Measurements from ENCODE around the gene ST6GAL1. TPM values are rescaled to one million over a fixed set of nuclear protein-coding genes. Genes with fewer than 3 reads are reported as not detected.
A peak's percentile ranks its signal among the peaks of the same experiment; 100 is the strongest.

ST6GAL1 gene
- total and polyA plus RNA-seq, 2 of the 13 experiments (the other 11 are each of a cell fraction or from before 2014, with no cell fraction given): 79.9 to 164 TPM

DNA sequence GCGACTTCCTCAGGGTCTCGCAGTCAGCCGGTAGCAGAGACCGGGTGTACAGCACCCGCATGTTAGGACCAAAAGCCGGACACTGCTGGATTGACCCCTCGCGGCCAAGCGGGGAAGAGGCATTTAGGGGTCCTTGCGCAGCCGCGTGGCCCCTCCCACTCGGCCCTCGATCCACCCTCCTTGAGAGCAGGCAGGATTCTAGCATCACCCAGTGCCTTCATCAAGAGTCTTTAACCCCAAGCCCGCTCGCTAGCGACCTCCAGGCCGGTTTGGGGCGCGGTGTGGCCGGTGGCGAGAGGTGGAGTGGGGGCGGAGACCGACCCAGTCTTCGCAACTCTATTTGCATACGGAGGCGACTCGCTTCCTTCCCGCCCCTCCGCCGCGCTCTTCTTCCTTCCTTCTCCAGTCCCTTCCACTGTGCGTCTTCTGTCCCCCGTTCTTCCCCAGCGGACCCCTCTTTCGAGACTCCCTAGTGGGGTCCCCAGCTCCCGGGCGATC, at the start of gene ST6GAL1 (continued):
- TF ChIP-seq, protein P1, sequence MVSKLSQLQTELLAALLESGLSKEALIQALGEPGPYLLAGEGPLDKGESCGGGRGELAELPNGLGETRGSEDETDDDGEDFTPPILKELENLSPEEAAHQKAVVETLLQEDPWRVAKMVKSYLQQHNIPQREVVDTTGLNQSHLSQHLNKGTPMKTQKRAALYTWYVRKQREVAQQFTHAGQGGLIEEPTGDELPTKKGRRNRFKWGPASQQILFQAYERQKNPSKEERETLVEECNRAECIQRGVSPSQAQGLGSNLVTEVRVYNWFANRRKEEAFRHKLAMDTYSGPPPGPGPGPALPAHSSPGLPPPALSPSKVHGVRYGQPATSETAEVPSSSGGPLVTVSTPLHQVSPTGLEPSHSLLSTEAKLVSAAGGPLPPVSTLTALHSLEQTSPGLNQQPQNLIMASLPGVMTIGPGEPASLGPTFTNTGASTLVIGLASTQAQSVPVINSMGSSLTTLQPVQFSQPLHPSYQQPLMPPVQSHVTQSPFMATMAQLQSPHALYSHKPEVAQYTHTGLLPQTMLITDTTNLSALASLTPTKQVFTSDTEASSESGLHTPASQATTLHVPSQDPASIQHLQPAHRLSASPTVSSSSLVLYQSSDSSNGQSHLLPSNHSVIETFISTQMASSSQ (IDR thresholded peaks at IDR 0.05; ENCODE audit: low read depth): no peak
- TF ChIP-seq, protein P1 (CRISPR knock-in tag; IDR thresholded peaks at IDR 0.05; ENCODE audit: borderline replicate concordance): peak; percentile 20; the same call in 1 of the 2 replicates
- no peak for TF ChIP-seq CC2D1A (CRISPR knock-in tag; IDR thresholded peaks at IDR 0.05)
- TF ChIP-seq, protein P2, sequence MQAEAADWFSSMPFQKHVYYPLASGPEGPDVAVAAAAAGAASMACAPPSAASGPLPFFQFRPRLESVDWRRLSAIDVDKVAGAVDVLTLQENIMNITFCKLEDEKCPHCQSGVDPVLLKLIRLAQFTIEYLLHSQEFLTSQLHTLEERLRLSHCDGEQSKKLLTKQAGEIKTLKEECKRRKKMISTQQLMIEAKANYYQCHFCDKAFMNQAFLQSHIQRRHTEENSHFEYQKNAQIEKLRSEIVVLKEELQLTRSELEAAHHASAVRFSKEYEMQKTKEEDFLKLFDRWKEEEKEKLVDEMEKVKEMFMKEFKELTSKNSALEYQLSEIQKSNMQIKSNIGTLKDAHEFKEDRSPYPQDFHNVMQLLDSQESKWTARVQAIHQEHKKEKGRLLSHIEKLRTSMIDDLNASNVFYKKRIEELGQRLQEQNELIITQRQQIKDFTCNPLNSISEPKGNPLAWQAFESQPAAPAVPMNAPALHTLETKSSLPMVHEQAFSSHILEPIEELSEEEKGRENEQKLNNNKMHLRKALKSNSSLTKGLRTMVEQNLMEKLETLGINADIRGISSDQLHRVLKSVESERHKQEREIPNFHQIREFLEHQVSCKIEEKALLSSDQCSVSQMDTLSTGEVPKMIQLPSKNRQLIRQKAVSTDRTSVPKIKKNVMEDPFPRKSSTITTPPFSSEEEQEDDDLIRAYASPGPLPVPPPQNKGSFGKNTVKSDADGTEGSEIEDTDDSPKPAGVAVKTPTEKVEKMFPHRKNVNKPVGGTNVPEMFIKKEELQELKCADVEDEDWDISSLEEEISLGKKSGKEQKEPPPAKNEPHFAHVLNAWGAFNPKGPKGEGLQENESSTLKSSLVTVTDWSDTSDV (CRISPR knock-in tag; IDR thresholded peaks at IDR 0.05): no peak
- no peak for TF ChIP-seq KDM5B (CRISPR knock-in tag; IDR thresholded peaks at IDR 0.05; ENCODE audit: borderline replicate concordance)
- TF ChIP-seq, protein P3, sequence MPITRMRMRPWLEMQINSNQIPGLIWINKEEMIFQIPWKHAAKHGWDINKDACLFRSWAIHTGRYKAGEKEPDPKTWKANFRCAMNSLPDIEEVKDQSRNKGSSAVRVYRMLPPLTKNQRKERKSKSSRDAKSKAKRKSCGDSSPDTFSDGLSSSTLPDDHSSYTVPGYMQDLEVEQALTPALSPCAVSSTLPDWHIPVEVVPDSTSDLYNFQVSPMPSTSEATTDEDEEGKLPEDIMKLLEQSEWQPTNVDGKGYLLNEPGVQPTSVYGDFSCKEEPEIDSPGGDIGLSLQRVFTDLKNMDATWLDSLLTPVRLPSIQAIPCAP (CRISPR knock-in tag; IDR thresholded peaks at IDR 0.05; ENCODE audit: low read depth): no peak
- peak; percentile 50; the same call in 1 of the 2 replicates for TF ChIP-seq GABPB1 (CRISPR knock-in tag; IDR thresholded peaks at IDR 0.05)
- TF ChIP-seq RFXAP (CRISPR knock-in tag; IDR thresholded peaks at IDR 0.05; ENCODE audit: borderline replicate concordance): no peak
- no peak for TF ChIP-seq ZNF10 (CRISPR knock-in tag; IDR thresholded peaks at IDR 0.05; ENCODE audit: borderline replicate concordance, low read depth)
- TF ChIP-seq ZEB1 (IDR thresholded peaks at IDR 0.05; ENCODE audit: insufficient replicate concordance, low read depth): no peak
- TF ChIP-seq, protein P4, sequence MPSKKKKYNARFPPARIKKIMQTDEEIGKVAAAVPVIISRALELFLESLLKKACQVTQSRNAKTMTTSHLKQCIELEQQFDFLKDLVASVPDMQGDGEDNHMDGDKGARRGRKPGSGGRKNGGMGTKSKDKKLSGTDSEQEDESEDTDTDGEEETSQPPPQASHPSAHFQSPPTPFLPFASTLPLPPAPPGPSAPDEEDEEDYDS (CRISPR knock-in tag; IDR thresholded peaks at IDR 0.05): no peak
- TF ChIP-seq, protein P5, sequence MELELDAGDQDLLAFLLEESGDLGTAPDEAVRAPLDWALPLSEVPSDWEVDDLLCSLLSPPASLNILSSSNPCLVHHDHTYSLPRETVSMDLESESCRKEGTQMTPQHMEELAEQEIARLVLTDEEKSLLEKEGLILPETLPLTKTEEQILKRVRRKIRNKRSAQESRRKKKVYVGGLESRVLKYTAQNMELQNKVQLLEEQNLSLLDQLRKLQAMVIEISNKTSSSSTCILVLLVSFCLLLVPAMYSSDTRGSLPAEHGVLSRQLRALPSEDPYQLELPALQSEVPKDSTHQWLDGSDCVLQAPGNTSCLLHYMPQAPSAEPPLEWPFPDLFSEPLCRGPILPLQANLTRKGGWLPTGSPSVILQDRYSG (CRISPR knock-in tag; IDR thresholded peaks at IDR 0.05): no peak
- TF ChIP-seq ZNF772 (CRISPR knock-in tag; IDR thresholded peaks at IDR 0.05): 0 out of 2 replicates have a peak, but pooled peaks have one; percentile 14
- TF ChIP-seq MEIS1 (CRISPR knock-in tag; IDR thresholded peaks at IDR 0.05; ENCODE audit: borderline replicate concordance): 0 out of 2 replicates have a peak, but pooled peaks have one; percentile 15

Measured in HepG2 (cell line).